Spleen (tissue), 7 donors: ENCODE data around the gene RSBN1.

Experiments used
- POLR2A ChIP-seq, 3 donors: fragments of 450-650 bp; IDR thresholded peaks; one replicate each; pipeline ENCODE4 v1.5.1; 2017; ENCODE audit warnings: antibody characterized with exemption in 3 of 3, mild to moderate bottlenecking in 1 of 3
- POLR2AphosphoS5 ChIP-seq, 3 donors: sonication (generic); formaldehyde crosslinking; IDR thresholded peaks; one replicate each; pipeline ENCODE4 v1.5.1; 2017; ENCODE audit warnings: antibody characterized with exemption in 3 of 3
- TF ChIP-seq, protein P1 (sequence below), 11 experiments: fragments of 200-600 bp in 7 of 11; fragments of 450-650 bp in 4 of 11; sonication (generic) in 4 of 11; IDR thresholded peaks in 8 of 11; conservative IDR thresholded peaks in 3 of 11; 1 replicate in 7 of 11; 2 replicates in 4 of 11; pipeline versions ENCODE4 v1.4.0 to v1.8.0; 2016 to 2021; ENCODE audit warnings: antibody characterized with exemption in 11 of 11, inconsistent platforms in 4 of 11, mild to moderate bottlenecking in 1 of 11
- donor health status: DM: no; HTN: no; CAD: no; lungs with moderate emphysema.
- donor health status: DM: no; HTN: no; CAD: no.
- donor health status: DM: no; HTN: no; CAD: no.

DNA sequence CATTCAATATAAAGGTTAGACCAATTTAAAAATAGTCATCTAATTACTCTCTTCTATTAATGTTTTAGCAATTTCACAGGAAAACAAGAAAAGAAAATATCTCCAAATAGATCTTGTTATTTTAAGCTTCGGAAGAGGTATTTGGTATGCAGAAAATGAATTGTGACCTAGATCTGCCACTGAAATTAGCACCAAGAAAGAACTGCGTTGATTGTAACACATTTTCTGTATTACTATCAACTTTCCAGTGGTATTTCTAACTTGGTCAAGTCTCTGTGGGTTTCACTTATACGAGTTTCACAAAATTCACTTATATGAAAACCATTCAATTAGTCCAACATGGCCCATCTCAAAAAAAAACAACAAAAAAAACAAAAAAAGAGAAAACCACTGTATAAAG is 11.8 kb downstream of the RSBN1 start:
- TF ChIP-seq, protein P1, sequence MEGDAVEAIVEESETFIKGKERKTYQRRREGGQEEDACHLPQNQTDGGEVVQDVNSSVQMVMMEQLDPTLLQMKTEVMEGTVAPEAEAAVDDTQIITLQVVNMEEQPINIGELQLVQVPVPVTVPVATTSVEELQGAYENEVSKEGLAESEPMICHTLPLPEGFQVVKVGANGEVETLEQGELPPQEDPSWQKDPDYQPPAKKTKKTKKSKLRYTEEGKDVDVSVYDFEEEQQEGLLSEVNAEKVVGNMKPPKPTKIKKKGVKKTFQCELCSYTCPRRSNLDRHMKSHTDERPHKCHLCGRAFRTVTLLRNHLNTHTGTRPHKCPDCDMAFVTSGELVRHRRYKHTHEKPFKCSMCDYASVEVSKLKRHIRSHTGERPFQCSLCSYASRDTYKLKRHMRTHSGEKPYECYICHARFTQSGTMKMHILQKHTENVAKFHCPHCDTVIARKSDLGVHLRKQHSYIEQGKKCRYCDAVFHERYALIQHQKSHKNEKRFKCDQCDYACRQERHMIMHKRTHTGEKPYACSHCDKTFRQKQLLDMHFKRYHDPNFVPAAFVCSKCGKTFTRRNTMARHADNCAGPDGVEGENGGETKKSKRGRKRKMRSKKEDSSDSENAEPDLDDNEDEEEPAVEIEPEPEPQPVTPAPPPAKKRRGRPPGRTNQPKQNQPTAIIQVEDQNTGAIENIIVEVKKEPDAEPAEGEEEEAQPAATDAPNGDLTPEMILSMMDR (IDR thresholded peaks at IDR 0.05 in 8 of 11, conservative IDR thresholded peaks at IDR 0.05 in 3 of 11), result no peak
- no peak for TF ChIP-seq POLR2AphosphoS5 (IDR thresholded peaks at IDR 0.05)
- TF ChIP-seq POLR2A (IDR thresholded peaks at IDR 0.05), result no peak
